Mammary epithelial cell (primary cell): ENCODE measurements around the gene CENPC.

ENCODE experiments used
- EZH2 ChIP-seq: IDR thresholded peaks from 2 replicates; pipeline ENCODE4 v1.6.1; 2012; ENCODE audit warnings: low read length, inconsistent platforms, borderline replicate concordance
- TF ChIP-seq, protein P1 (sequence below), 2 donors: IDR thresholded peaks in 1 of 2; conservative IDR thresholded peaks in 1 of 2; 2 replicates each; pipeline ENCODE4 v1.5.1; 2011 to 2012; ENCODE audit warnings: inconsistent platforms in 2 of 2, low read length in 2 of 2, mild to moderate bottlenecking in 2 of 2, control low read depth in 1 of 2, low read depth in 1 of 2; ENCODE audit not compliant: insufficient read depth in 1 of 2; ENCODE audit errors: extremely low read depth in 1 of 2

GRCh38 chr4:67539830-67540229 is 5.5 kb downstream of the CENPC start:
- no peak for TF ChIP-seq EZH2
- TF ChIP-seq, protein P1, sequence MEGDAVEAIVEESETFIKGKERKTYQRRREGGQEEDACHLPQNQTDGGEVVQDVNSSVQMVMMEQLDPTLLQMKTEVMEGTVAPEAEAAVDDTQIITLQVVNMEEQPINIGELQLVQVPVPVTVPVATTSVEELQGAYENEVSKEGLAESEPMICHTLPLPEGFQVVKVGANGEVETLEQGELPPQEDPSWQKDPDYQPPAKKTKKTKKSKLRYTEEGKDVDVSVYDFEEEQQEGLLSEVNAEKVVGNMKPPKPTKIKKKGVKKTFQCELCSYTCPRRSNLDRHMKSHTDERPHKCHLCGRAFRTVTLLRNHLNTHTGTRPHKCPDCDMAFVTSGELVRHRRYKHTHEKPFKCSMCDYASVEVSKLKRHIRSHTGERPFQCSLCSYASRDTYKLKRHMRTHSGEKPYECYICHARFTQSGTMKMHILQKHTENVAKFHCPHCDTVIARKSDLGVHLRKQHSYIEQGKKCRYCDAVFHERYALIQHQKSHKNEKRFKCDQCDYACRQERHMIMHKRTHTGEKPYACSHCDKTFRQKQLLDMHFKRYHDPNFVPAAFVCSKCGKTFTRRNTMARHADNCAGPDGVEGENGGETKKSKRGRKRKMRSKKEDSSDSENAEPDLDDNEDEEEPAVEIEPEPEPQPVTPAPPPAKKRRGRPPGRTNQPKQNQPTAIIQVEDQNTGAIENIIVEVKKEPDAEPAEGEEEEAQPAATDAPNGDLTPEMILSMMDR (conservative IDR thresholded peaks at IDR 0.05 in 1 of 2, IDR thresholded peaks at IDR 0.05 in 1 of 2; ENCODE audit: extremely low read depth in 1 of 2, insufficient read depth in 1 of 2, low read depth in 1 of 2, low read length in 2 of 2): no peak
